ENCODE measurements around the gene PYGL.
"Not testable (repeated sequence)": the region's sequence is repeated elsewhere in the genome, so short reads cannot be mapped to it uniquely, and the experiment has no call there.

PYGL gene

GRCh38 chr14:50954811-50955372 is 10.6 kb upstream of the PYGL start:
- DNase-seq: peak; percentile 47

- no peak for DNase-seq
Observed at GRCh38 chr14:50953502-50953901, 9.2 kb upstream of the PYGL start.

GRCh38 chr14:50951032-50951431 is 6.7 kb upstream of the PYGL start:
- DNase-seq: no peak

GRCh38 chr14:50948205-50948604 is 3.9 kb upstream of the PYGL start:
- no peak for DNase-seq

- DNase-seq: no peak
Observed at GRCh38 chr14:50947446-50947845, 3.2 kb upstream of the PYGL start.

GRCh38 chr14:50946234-50946935 is 2.1 kb upstream of the PYGL start:
- no peak for DNase-seq

- DNase-seq: peak; percentile 79
Observed at GRCh38 chr14:50944647-50945413, 547 bp upstream of the PYGL start.

- no peak for DNase-seq
Observed at GRCh38 chr14:50943261-50943942, 881 bp downstream of the PYGL start.

- not testable (repeated sequence) for DNase-seq
Observed at GRCh38 chr14:50941638-50942037, 2.6 kb downstream of the PYGL start.

GRCh38 chr14:50941151-50941550 is 3.1 kb downstream of the PYGL start:
- DNase-seq: no peak

GRCh38 chr14:50937800-50938199 is 6.5 kb downstream of the PYGL start:
- no peak for DNase-seq

- DNase-seq: no peak
Observed at GRCh38 chr14:50937325-50937724, 7.0 kb downstream of the PYGL start.

GRCh38 chr14:50936882-50937281 is 7.4 kb downstream of the PYGL start:
- DNase-seq: no peak

- DNase-seq: no peak
Observed at GRCh38 chr14:50936016-50936340, 8.3 kb downstream of the PYGL start.

GRCh38 chr14:50935126-50936015 is 8.9 kb downstream of the PYGL start:
- DNase-seq: no peak

- no peak for DNase-seq
Observed at GRCh38 chr14:50932592-50933495, 11.4 kb downstream of the PYGL start.

- no peak for DNase-seq
Observed at GRCh38 chr14:50932156-50932555, 12.1 kb downstream of the PYGL start.

GRCh38 chr14:50931559-50931958 is 12.7 kb downstream of the PYGL start:
- no peak for DNase-seq

- no peak for DNase-seq
Observed at GRCh38 chr14:50929506-50929905, 14.8 kb downstream of the PYGL start.

- DNase-seq: no peak
Observed at GRCh38 chr14:50928002-50928635, 16.2 kb downstream of the PYGL start.

- no peak for DNase-seq
Observed at GRCh38 chr14:50926851-50927386, 17.4 kb downstream of the PYGL start.
